Ammon's horn (tissue), 1 donor: ENCODE measurements around the gene ATXN2.
"Not testable (repeated sequence)": the region's sequence is repeated elsewhere in the genome, so short reads cannot be mapped to it uniquely, and the experiment has no call there.

Source experiments
- DNase-seq: peaks from one replicate; pipeline ENCODE4 v3.0.0-alpha.2; 2016; ENCODE audit warnings: low spot score

The ATXN2 gene

DNA sequence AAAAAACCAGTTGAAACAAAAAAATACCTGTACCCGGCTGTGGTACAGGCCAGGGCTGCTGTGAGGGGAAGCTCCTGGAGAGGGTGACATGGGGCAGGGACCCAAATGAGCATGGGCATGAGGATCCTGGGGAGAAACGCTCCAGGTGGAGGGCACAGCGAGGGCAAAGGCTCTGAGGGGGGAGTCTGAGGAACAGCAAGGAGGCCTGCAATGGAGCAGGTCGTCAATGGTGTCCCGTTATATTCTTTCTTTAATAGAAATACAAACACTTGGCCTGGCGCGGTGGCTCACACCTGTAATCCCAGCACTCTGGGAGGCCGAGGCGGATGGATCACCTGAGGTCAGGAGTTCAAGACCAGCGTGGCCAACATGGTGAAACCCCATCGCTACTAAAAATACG lies 1.9 kb upstream of the ATXN2 start:
- not testable (repeated sequence) for DNase-seq

DNA sequence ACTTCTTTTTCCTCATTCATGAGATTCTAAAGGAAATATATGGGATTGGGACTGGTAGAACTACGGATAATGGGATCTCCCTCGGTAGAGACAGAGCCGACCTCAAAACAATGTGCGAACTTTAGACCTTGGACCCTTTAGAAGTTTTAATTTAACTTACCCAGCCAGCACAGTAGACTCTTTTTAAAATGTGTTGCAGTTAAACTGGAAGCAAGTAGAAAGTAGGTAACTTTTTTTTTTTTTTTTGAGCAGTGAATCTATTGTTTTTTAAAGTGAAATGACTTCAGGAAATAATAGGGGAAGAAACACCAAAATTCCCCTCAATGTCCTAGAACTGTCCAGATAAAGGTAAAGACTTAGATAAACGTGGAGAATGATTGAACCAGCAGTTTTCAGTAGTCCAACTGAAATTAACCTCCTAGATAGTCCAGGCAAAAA lies 1.1 kb upstream of the ATXN2 start:
- DNase-seq, result no peak

GRCh38 chr12:111599453-111600204 lies 514 bp upstream of the ATXN2 start:
- DNase-seq, result peak; percentile 89

- peak; percentile 66 for DNase-seq
Observed at GRCh38 chr12:111597831-111598636, 1.1 kb downstream of the ATXN2 start.

DNA sequence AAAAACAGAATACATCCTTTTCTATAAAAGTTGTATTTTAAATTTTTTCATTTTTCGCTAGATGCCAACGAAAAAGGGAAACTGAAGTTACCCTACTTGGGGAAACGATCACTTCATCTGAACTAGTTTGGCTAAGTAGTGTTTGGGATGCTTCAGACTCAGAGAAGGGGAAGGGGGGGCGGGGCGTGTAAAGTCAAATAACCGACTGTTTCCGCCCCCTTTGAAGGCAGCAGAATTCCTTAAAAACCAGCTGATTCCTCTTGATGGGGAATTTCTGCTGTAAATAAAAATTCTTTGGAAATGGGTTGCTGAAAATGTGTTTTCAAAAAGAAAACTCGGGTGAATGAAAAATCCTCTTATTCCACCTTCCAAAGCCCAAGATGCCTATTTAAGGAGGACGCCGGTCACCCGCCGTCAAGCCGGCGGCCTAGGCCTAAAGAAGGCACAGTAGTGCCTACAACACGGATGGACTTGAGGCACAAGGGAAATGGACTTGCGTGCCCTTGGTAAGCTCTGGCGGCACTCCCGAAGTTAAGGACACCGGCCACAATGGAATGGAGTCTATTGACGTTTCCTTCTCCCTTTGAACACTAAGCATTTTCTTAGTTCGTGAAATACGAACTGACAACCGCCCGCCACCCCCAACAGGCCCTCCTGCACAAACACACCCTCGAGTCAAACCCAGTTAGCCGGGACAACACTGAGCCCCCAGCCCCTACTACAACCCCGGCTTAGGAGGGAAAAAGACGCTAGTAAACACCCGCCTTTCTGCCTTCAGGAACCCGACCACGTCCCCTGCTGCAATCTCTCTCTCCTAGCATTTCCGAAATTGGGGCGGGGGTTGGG lies 1.9 kb downstream of the ATXN2 start:
- peak; percentile 62 for DNase-seq

DNA sequence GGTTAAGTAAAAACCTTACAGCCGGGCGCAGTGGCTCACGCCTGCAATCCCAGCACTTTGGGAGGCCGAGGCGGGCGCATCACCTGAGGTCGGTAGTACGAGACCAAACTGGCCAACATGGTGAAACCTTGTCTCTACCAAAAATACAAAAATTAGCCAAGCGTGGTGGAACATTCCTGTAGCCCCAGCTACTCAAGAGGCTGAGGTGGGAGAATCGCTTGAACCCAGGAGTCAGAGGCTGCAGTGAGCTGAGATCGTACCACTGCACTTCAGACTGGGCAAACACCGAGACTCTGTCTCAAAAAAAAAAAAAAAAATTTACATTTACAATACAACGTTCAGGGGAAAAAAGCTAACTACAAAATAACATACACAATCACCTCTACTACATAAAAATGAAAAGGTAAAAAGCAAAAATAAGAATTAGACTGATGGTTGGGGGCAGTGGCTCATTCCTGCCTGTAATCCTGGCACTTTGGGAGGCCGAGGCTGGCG lies 3.7 kb downstream of the ATXN2 start:
- DNase-seq, result not testable (repeated sequence)

DNA sequence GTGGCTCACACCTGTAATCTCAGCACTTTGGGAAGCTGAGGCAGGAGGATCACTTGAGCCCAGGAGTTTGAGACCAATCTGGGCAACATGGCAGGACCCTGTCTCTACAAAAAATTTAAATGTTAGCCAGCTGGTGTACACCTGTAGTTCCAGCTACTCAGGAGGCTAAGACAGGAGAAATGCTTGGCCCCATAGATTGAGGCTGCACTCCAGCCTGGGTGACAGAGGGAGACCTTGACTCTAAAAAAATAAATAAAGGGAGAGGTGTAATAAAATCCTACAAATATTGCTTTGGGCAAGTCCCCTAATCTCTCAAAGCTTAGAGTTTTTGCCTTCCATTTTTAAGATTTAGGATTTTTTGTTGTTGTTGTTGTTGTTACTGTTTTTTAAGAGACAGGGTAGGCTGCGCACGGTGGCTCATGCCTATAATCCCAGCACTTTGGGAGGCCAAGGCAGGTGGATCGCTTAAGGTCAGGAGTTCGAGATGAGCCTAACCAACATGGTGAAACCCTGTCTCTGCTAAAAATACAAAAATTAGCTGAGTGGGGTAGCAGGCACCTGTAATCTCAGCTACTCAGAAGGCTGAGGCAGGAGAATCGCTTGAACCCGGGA lies 7.6 kb downstream of the ATXN2 start:
- not testable (repeated sequence) for DNase-seq

DNA sequence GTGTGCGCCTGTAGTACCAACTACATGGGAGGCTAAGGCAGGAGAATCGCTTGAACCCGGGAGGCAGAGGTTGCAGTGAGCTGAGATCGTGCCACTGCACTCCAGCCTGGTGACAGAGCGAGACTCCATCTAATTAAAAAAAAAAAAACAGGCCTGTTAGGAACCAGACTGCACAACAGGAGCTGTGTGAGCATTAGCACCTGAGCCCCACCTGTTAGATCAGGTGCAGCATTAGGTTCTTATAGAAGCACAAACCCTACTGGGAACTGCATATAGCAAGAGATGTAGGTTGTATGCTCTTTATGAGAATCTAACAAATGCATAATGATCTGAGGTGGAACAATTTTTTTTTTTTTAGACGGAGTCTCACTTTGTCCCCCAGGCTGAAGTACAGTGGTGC lies 8.6 kb downstream of the ATXN2 start:
- no peak for DNase-seq

- DNase-seq, result no peak
Observed at GRCh38 chr12:111589601-111590000, 9.5 kb downstream of the ATXN2 start.

GRCh38 chr12:111588010-111588409 lies 11.1 kb downstream of the ATXN2 start:
- no peak for DNase-seq

- no peak for DNase-seq
Observed at GRCh38 chr12:111586986-111587385, 12.1 kb downstream of the ATXN2 start.

DNA sequence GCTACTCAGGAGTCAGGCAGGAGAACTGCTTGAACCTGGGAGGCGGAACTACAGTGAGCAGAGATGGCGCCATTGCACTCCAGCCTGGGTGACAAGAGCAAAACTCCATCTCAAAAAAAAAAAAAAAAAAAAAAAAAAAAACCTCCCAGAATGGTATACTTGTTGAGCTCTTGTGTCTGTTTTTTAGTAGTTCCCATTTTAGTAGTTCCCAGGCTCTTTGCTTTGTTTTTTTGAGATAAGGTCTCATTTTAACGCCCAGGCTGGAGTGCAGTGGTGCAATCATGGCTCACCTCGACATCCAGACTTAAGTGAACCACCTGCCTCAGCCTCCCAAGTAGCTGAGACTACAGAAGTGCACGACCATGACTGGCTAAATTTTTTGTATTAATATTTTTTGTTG lies 13.4 kb downstream of the ATXN2 start:
- DNase-seq, result no peak

DNA sequence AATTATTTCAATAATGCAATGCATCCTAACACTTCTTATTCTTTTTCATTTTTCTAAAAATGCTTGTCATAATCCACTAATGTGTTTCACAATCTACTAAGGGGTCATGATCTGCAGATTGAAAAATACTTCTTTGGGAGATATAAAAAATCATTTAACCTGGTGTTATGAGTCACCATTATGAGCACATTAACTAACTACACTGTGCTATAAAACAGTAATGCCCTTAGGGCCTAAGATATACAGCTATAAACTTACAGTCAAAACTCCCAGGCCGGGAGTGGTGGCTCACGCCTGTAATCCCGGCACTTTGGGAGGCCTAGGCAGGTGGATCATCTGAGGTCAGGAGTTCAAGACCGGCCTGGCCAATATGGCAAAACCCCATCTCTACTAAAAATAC lies 14.2 kb downstream of the ATXN2 start:
- DNase-seq, result no peak

- not testable (repeated sequence) for DNase-seq
Observed at GRCh38 chr12:111583506-111583905, 15.6 kb downstream of the ATXN2 start.

- DNase-seq, result no peak
Observed at GRCh38 chr12:111582133-111582747, 16.9 kb downstream of the ATXN2 start.

DNA sequence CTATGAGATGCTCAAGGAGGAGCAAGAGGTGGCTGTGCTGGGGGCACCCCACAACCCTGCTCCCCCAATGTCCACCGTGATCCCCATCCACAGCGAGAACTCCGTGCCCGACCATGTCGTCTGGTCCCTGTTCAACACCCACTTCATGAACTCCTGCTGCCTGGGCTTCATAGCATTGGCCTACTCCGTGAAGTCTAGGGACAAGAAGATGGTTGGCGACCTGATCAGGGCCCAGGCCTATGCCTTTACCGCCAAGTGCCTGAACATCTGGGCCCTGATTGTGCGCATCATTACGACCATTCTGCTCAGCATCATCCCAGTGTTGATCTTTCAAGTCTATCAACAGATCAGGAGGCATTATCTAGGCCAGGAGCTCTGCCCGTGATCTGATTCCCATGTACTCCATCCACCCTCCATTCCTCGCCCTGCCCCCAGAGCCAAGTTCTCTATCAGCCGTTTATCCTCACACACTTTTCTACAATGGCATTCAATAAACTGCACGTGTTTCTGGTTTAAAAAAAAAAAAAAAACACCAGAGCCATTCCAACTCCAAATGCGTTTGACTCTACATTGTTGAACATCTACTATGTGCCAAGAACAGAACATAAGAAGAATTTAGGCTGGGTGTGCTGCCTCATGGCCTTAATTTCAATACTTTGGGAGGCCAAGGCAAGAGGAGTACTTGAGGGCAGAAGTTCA lies 17.5 kb downstream of the ATXN2 start:
- DNase-seq, result no peak

DNA sequence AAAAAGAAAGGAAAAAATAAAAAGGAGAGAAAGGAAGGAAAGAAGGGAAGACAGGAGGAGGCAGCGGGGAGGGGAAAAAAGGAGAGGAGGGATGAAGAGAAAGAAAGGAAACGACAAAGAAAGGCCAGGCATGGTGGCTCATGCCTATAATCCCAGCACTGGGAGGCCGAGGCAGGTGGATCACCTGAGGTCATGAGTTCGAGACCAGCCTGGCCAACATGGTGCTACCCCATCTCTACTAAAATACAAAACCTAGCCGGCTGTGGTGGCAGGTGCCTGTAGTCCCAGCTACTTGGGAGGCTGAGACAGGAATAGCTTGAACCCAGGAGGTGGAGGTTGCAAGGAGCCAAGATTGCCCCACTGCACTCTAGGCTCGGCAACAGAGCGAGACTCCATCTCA lies 18.4 kb downstream of the ATXN2 start:
- no peak for DNase-seq

DNA sequence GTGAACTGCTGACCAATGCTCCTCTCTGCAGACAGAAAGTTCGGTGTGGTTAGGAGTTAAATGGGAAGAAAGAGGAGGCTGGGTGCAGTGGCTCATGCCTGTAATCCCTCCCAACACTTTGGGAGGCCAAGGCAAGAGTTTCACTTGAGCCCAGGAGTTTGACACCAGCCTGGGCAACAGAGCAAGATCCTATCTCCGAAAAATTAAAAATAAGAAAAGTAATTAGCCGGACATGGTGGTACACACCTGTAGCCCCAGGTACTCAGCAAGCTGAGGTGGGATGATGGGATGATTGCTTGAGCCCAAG lies 19.0 kb downstream of the ATXN2 start:
- DNase-seq, result no peak

DNA sequence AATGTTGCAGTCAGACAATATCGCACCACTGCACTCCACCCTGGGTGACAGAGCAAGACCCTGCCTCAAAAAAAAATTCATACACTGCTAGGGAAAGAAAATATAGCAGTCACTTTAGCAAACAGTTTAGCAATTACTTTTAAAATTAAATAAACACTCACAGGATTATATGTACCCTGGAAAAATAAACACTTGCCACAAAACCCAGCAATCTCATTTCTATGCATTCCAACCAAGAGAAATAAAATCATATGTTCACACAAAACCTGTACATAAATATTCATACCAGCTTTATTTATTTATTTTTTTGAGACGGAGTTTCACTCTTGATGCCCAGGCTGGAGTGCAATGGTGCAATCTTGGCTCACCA lies 20.2 kb downstream of the ATXN2 start:
- DNase-seq, result no peak

- DNase-seq, result no peak
Observed at GRCh38 chr12:111578276-111578970, 20.7 kb downstream of the ATXN2 start.
